ENCODE data around the gene FKBP8.

DNA sequence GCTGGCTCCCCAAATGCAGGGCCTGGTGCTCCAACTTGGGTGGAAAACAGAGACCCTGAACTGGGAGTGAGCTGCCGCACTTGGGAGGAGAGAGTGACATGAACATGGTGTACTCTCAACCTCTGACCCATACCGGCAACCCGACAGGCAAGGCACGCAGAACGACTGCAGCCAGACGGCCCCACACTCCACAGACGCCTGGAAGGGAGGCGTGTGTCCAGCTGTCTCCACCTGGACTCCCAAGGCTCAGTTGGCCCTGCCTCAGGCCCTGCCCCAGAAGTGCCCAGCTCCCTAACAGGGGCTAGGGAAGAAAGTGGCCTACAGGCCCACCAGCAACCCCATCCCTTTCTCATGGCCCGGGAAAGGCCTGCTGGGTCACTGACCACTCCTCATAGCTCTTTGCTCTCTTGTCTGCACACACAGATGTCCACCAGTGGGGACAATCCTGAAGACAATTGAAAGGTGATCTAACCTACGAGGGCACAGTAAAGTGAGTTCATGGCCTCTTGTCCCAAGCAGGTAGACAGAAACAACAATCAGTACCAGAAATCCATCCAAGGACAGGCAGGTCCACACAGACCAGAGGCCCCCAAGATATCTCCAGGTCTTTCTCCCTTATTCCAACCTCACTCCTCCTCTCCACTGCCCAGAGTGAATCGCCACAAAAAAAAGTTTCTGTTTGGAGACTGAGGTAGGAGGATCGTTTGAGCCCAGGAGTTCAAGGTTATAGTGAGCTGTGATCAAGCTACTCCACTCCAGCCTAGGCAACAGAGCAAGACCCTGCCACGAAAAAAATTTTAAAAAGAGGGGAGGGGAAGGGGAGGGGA is 49.7 kb downstream of the FKBP8 start:
- TF ChIP-seq, protein P1, sequence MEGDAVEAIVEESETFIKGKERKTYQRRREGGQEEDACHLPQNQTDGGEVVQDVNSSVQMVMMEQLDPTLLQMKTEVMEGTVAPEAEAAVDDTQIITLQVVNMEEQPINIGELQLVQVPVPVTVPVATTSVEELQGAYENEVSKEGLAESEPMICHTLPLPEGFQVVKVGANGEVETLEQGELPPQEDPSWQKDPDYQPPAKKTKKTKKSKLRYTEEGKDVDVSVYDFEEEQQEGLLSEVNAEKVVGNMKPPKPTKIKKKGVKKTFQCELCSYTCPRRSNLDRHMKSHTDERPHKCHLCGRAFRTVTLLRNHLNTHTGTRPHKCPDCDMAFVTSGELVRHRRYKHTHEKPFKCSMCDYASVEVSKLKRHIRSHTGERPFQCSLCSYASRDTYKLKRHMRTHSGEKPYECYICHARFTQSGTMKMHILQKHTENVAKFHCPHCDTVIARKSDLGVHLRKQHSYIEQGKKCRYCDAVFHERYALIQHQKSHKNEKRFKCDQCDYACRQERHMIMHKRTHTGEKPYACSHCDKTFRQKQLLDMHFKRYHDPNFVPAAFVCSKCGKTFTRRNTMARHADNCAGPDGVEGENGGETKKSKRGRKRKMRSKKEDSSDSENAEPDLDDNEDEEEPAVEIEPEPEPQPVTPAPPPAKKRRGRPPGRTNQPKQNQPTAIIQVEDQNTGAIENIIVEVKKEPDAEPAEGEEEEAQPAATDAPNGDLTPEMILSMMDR (IDR thresholded peaks at IDR 0.05; ENCODE audit: low read depth, low read length) = no peak
- TF ChIP-seq POLR2A (IDR thresholded peaks at IDR 0.05; ENCODE audit: extremely low read depth, insufficient read length) = no peak
